Heart left ventricle (tissue), 16 donors: ENCODE measurements around the gene IDH3G. TPM values are rescaled to one million over a fixed set of nuclear protein-coding genes. Genes with fewer than 3 reads are reported as not detected.

ENCODE experiments used
- ATAC-seq, 4 donors: fragments of 200-7000 bp; cut with Tn5 transposase; one replicate each; pipeline ENCODE4 v1.9.1; 2020 to 2022; ENCODE audit warnings: moderate library complexity in 4 of 4, mild to moderate bottlenecking in 3 of 4, moderate number of reproducible peaks in 1 of 4
- DNase-seq, 5 donors: peaks; one replicate each; pipeline ENCODE4 v3.0.0-alpha.2; 2020
- H3K27ac ChIP-seq, 12 donors: fragments of 200-600 bp; sonication (generic) in 4 of 12; one replicate each; pipeline versions ENCODE4 v1.5.0 to v1.8.0; 2016 to 2022; ENCODE audit warnings: mild to moderate bottlenecking in 2 of 12
- H3K27me3 ChIP-seq, 9 donors: fragments of 200-600 bp; sonication (generic) in 2 of 9; one replicate each; pipeline versions ENCODE4 v1.5.1 to v1.8.0; 2016 to 2022; ENCODE audit warnings: mild to moderate bottlenecking in 3 of 9
- H3K36me3 ChIP-seq, 9 donors: fragments of 200-600 bp; sonication (generic) in 2 of 9; one replicate each; pipeline versions ENCODE4 v1.5.0 to v1.8.0; 2018 to 2022; ENCODE audit warnings: mild to moderate bottlenecking in 2 of 9
- H3K4me1 ChIP-seq, 12 donors: fragments of 200-600 bp; sonication (generic) in 4 of 12; one replicate each; pipeline versions ENCODE4 v1.5.0 to v1.8.0; 2016 to 2022; ENCODE audit warnings: mild to moderate bottlenecking in 3 of 12
- H3K4me3 ChIP-seq, 12 donors: fragments of 200-600 bp; sonication (generic) in 4 of 12; one replicate each; pipeline versions ENCODE4 v1.5.0 to v1.8.0; 2017 to 2022; ENCODE audit warnings: mild to moderate bottlenecking in 9 of 12, moderate library complexity in 4 of 12
- H3K9me3 ChIP-seq, 12 donors: fragments of 200-600 bp; sonication (generic) in 4 of 12; one replicate each; pipeline versions ENCODE4 v1.5.0 to v1.8.0; 2016 to 2022; ENCODE audit warnings: mild to moderate bottlenecking in 1 of 12
- POLR2A ChIP-seq, 2 donors: fragments of 450-650 bp; IDR thresholded peaks; one replicate each; pipeline ENCODE4 v1.6.1; 2017; ENCODE audit warnings: antibody characterized with exemption in 2 of 2, mild to moderate bottlenecking in 2 of 2, moderate library complexity in 2 of 2
- WGBS, 4 donors: extraction: QIAGEN DNeasy Blood & Tissue Kit in 2 of 4; methylation state at CpG; one replicate each; pipeline versions ENCODE4 v1.1.5 to v1.1.7; 2013 to 2018; 5-methylcytosine and 5-hydroxymethylcytosine counted together
- intact Hi-C, 10 donors: fragments of 100-400 bp; cut with DNase I; formaldehyde crosslinking; loops; one replicate each; pipeline versions ENCODE4 v1.11.1 to v1.14.2; 2022
- polyA plus RNA-seq, 2 donors: library from polyadenylated mRNA; stranded (reverse); fragments of 200-250 nt; gene quantifications; one replicate each; pipeline ENCODE4 v1.2.3, GENCODE V29; 2013
- total RNA-seq, 9 donors: library from RNA; depleted of rRNA in 2 of 9; stranded (reverse); fragments of >200 nt in 2 of 9; fragmentation: NEBNext Ultra II Directional in 3 of 9; extraction: Animal tissue kit (Norgen Biotek cat#: 25700) in 3 of 9; gene quantifications; one replicate each; pipeline versions ENCODE4 v1.1.0 to v1.2.4, GENCODE V29; 2016 to 2023
- TF ChIP-seq, protein P1 (sequence below), 12 donors: fragments of 200-600 bp; sonication (generic) in 4 of 12; IDR thresholded peaks; one replicate each; pipeline versions ENCODE4 v1.5.0 to v1.8.0; 2018 to 2022; ENCODE audit warnings: antibody characterized with exemption in 12 of 12, mild to moderate bottlenecking in 5 of 12
- donor health status: ischemic (EF 13 %, LVEDD 7.1; RV severe dilation, severe dysfunction).
- donor health status: healthy with polysubstance abuse.
- donor health status: DM: no; HTN: yes; CAD: no.
- donor health status: DM: no; HTN: no; CAD: no.
- donor health status: ischemic (EF 25% LVEDD 6.9; RV normal size, moderate dysfunction).
- donor health status: ischemic (EF 25% LVEDD 5.7; RV mildly dilated, moderate dysfunction).
- donor health status: healthy.
- donor health status: DM: yes; HTN: yes; CAD: no.
- donor health status: ischemic (EF 35%, LVEDD 5.7; RV mildly dilated, moderate dysfunction).
- donor health status: nonischemic (EF 11% LVEDD 7.7; RV severe dilation, severe dysfunction).
- donor health status: DM: yes; HTN: yes; CAD: no.
- donor health status: PGD.
- donor health status: ischemic (EF 29% LVEDD 5.4; RV normal size, mild dysfunction).
- donor health status: nonischemic (EF 23%, LVEDD 6.1; RV moderate dilation, normal function).

IDH3G gene
- total and polyA plus RNA-seq, 11 donors, result 58.1 to 162 (median 71.4) TPM

DNA sequence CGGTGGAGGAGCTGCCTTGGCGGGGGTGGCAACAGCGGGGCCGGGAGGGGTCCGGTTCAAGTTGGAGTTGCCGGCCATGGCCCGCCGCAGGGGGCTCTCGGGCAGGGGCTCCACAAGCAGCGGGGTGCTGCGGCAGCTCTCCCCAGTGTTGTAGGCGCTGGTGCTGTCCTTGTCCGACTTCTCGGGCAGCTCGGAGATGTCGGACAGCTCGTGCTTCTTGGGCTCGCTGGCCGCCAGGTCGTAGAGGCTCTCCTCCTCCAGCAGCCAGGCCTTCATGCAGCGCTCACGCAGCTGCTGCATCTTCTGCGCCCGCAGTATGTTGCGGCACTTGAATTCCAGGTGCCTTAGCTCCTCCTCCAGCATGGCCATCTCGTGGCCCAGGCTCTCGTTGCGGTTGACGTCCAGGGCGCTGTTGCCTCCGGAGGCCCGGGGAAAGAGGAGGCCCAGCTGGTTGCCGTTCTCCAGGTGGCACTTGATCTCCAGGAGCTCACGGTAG, 10.0 kb upstream of the IDH3G start:
- H3K4me3 ChIP-seq, result no peak overlapping the region
- no peak overlapping the region for H3K27ac ChIP-seq
- ATAC-seq (no peak), DNase-seq (no peak)
- H3K9me3 ChIP-seq, result peaks cover 0 to 8% (median 0%) of the 10 kb centered on the region in 12 donors
- H3K36me3 ChIP-seq, result peaks cover 0 to 3% (median 0%) of the 10 kb centered on the region in 9 donors
- intact Hi-C loops, result no loop called here
- H3K4me1 ChIP-seq, result no peaks in the 10 kb centered on the region
- WGBS, 4 donors, result 93 to 97% (median 94%) methylated on average over 14 to 34 of the region's 34 CpGs
- H3K27me3 ChIP-seq, result no peaks in the 10 kb centered on the region
- no peak for TF ChIP-seq POLR2A (IDR thresholded peaks at IDR 0.05)
- TF ChIP-seq, protein P1, sequence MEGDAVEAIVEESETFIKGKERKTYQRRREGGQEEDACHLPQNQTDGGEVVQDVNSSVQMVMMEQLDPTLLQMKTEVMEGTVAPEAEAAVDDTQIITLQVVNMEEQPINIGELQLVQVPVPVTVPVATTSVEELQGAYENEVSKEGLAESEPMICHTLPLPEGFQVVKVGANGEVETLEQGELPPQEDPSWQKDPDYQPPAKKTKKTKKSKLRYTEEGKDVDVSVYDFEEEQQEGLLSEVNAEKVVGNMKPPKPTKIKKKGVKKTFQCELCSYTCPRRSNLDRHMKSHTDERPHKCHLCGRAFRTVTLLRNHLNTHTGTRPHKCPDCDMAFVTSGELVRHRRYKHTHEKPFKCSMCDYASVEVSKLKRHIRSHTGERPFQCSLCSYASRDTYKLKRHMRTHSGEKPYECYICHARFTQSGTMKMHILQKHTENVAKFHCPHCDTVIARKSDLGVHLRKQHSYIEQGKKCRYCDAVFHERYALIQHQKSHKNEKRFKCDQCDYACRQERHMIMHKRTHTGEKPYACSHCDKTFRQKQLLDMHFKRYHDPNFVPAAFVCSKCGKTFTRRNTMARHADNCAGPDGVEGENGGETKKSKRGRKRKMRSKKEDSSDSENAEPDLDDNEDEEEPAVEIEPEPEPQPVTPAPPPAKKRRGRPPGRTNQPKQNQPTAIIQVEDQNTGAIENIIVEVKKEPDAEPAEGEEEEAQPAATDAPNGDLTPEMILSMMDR (IDR thresholded peaks at IDR 0.05), result no peak

- Histone ChIP-seq H3K36me3 (peaks cover 0 to 9% (median 3%) of the 10 kb centered on the region in 9 donors), H3K27ac (no peak overlapping the region), H3K9me3 (peaks cover 0 to 11% (median 0%) of the 10 kb centered on the region in 12 donors), H3K27me3 (no peaks in the 10 kb centered on the region), H3K4me1 (no peaks in the 10 kb centered on the region), H3K4me3 (no peak overlapping the region)
- intact Hi-C loops, result no loop called here
- ATAC-seq (no peak), DNase-seq (no peak)
- 94 to 97% (median 95%) methylated on average over 71 to 87 of the region's 87 CpGs for WGBS, 4 donors
- TF ChIP-seq, protein P1 (IDR thresholded peaks at IDR 0.05), result no peak
- no peak for TF ChIP-seq POLR2A (IDR thresholded peaks at IDR 0.05)
Observed at GRCh38 chrX:153803211-153804099, 9.3 kb upstream of the IDH3G start.

DNA sequence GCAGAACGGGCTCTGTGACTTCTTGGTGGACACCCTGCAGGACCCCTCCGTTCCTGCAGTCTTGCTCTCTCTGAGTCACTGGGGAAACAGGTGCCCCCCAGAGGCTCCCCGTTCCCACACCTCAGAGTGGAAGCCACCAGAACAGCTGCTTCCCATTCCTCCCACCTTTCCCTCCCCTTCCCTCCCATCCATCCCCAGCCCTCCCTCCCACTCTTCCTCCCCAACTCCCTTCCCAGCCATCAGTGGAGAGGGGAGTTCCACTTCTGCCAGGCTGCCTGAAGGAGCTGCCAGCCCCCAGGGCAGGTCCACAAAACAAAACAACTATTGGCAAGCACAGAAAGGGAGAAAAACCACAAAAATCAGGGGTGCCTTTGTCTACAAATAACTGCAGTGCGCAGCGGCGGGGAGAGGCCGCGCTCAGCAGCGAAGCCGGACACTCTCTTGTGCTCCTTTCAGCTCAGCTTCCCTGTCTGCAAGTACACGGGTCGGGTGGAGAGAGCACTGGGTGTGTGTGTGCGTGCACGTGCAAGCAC, 8.4 kb upstream of the IDH3G start:
- ATAC-seq, result no peak
- intact Hi-C loops, result no loop called here
- Histone ChIP-seq H3K4me1 (no peaks in the 10 kb centered on the region), H3K27ac (no peak overlapping the region), H3K4me3 (no peak overlapping the region), H3K27me3 (no peaks in the 10 kb centered on the region), H3K9me3 (peaks cover 0 to 18% (median 0%) of the 10 kb centered on the region in 12 donors), H3K36me3 (peaks cover 0 to 16% (median 9%) of the 10 kb centered on the region in 9 donors)
- WGBS, 4 donors, result 73 to 84% (median 81%) methylated on average over 14 of the region's 14 CpGs
- TF ChIP-seq, protein P1 (IDR thresholded peaks at IDR 0.05), result no peak
- no peak for TF ChIP-seq POLR2A (IDR thresholded peaks at IDR 0.05)
- no peak for DNase-seq

DNA sequence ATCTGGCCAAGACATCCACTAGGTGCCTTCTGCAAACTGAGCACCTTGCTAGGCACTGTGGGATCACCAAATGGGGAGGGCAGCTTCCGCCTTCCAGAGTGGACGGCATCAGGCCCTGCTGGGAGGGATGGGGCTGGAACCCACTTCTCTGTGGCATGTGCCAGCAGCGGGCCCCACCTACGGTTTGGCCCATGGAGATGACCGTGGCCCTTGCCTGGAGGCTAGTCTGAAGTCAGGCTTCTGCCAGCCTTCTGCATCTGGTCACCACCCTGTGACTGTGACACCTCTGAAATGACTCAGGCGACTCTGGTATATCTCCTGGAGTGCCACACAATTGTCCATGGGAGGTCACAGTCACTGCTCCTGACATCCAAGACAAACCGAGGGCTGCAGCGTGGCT, 7.5 kb upstream of the IDH3G start:
- DNase-seq, result no peak
- Histone ChIP-seq H3K4me3 (no peak overlapping the region), H3K36me3 (peaks cover 0 to 24% (median 9%) of the 10 kb centered on the region in 9 donors), H3K27me3 (no peaks in the 10 kb centered on the region), H3K27ac (no peak overlapping the region), H3K4me1 (no peaks in the 10 kb centered on the region), H3K9me3 (peaks cover 0 to 18% (median 0%) of the 10 kb centered on the region in 12 donors)
- WGBS, 4 donors, result 91 to 95% (median 92%) methylated on average over 6 to 8 of the region's 8 CpGs
- intact Hi-C loops, result no loop called here
- ATAC-seq, result no peak
- TF ChIP-seq, protein P1 (IDR thresholded peaks at IDR 0.05), result no peak
- no peak for TF ChIP-seq POLR2A (IDR thresholded peaks at IDR 0.05)
